ENCODE measurements around the gene PCSK6.

DNA sequence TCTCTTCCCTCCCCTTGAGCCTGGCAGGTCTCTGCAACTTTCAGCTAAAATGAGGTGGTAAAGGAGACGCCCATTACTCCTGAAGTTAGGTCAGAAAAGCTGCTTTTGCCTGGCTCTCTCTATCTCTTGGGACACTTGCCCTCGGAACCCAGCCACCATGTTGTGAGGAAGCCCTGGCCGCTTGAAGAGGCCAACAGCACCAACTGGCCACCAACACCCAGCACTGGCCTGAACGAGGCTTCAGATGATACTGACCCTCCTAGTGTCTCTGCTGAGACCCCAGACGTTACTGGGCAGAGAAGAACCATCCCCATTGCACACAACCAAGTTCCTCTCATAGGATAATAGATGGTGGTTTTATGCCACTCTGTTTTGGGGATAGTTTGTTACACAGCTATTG lies 49.5 kb upstream of the PCSK6 start:
- TF ChIP-seq TCF7 (CRISPR knock-in tag; IDR thresholded peaks at IDR 0.05; ENCODE audit: low read depth), result no peak
- TF ChIP-seq, protein P1, sequence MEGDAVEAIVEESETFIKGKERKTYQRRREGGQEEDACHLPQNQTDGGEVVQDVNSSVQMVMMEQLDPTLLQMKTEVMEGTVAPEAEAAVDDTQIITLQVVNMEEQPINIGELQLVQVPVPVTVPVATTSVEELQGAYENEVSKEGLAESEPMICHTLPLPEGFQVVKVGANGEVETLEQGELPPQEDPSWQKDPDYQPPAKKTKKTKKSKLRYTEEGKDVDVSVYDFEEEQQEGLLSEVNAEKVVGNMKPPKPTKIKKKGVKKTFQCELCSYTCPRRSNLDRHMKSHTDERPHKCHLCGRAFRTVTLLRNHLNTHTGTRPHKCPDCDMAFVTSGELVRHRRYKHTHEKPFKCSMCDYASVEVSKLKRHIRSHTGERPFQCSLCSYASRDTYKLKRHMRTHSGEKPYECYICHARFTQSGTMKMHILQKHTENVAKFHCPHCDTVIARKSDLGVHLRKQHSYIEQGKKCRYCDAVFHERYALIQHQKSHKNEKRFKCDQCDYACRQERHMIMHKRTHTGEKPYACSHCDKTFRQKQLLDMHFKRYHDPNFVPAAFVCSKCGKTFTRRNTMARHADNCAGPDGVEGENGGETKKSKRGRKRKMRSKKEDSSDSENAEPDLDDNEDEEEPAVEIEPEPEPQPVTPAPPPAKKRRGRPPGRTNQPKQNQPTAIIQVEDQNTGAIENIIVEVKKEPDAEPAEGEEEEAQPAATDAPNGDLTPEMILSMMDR (IDR thresholded peaks at IDR 0.05), result no peak
- TF ChIP-seq ESRRA (CRISPR knock-in tag; IDR thresholded peaks at IDR 0.05; ENCODE audit: borderline replicate concordance), result no peak
- TF ChIP-seq, protein P2, sequence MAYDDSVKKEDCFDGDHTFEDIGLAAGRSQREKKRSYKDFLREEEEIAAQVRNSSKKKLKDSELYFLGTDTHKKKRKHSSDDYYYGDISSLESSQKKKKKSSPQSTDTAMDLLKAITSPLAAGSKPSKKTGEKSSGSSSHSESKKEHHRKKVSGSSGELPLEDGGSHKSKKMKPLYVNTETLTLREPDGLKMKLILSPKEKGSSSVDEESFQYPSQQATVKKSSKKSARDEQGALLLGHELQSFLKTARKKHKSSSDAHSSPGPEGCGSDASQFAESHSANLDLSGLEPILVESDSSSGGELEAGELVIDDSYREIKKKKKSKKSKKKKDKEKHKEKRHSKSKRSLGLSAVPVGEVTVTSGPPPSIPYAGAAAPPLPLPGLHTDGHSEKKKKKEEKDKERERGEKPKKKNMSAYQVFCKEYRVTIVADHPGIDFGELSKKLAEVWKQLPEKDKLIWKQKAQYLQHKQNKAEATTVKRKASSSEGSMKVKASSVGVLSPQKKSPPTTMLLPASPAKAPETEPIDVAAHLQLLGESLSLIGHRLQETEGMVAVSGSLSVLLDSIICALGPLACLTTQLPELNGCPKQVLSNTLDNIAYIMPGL (CRISPR knock-in tag; IDR thresholded peaks at IDR 0.05), result no peak
- TF ChIP-seq, protein P3, sequence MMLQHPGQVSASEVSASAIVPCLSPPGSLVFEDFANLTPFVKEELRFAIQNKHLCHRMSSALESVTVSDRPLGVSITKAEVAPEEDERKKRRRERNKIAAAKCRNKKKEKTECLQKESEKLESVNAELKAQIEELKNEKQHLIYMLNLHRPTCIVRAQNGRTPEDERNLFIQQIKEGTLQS (CRISPR knock-in tag; conservative IDR thresholded peaks at IDR 0.05), result no peak
